PC-3 (cell line): ENCODE measurements around the gene SMPD2.

Experiments
- CTCF ChIP-seq: fragments of 300-600 bp; sonication (generic); conservative IDR thresholded peaks from 2 replicates; pipeline ENCODE4 v1.5.1; 2017; ENCODE audit warnings: antibody characterized with exemption, low read depth, mild to moderate bottlenecking, low read length
- EZH2 ChIP-seq: fragments of 300-600 bp; sonication (generic); IDR thresholded peaks from one replicate; pipeline ENCODE4 v1.6.1; 2017; ENCODE audit warnings: antibody characterized with exemption, mild to moderate bottlenecking, low read length; ENCODE audit not compliant: unreplicated experiment
- EZH2phosphoT487 ChIP-seq: fragments of 300-600 bp; sonication (generic); IDR thresholded peaks from 2 replicates; pipeline ENCODE4 v1.6.1; 2018; ENCODE audit warnings: mild to moderate bottlenecking, antibody characterized with exemption, low read length, borderline replicate concordance

DNA sequence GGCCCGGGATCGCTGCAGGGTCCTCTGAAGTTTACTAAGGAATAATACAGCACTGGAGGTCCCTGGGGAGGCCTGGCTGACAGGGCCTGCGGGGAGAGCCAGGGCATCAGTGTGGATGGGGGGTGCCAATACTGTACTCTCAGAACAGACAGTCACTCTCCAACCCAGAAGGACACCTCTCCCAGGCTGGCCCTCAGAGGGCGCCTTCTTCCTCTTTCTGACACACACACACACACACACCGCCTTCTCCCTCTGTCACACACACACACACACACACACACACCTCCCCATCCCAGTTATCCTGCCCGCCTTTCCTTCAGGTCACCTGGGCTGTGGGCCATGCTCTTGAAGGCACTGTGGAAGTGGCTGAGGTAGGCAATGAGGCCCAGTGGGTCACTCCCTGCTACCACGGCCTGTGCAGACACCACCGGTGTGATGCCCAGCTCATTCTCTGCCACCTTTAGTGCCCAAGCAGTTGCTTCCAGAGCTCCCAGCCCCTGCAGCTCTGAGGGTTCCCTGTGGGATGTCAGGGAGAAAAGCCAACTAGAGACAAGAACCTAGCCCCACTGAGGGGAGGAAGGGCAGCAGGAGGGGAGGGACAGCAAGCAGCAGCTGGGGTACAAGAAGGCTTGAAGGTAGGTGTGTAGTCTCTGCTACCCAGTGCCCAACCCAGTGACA lies 7.5 kb downstream of the SMPD2 start:
- TF ChIP-seq EZH2phosphoT487: no peak
- no peak for TF ChIP-seq CTCF
- no peak for TF ChIP-seq EZH2
